Left lung (tissue), 10 donors: ENCODE measurements around the gene AKAP11. TPM values are rescaled to one million over a fixed set of nuclear protein-coding genes. Genes with fewer than 3 reads are reported as not detected.

ENCODE experiments used
- ATAC-seq: fragments of 200-7000 bp; cut with Tn5 transposase; one replicate; pipeline ENCODE4 v1.9.1; 2020; ENCODE audit warnings: moderate library complexity
- DNase-seq, 4 donors: peaks; one replicate each; pipeline ENCODE4 v3.0.0-alpha.2; 2013 to 2020
- H3K27ac ChIP-seq, 2 donors: fragments of 200-600 bp; sonication (generic) in 1 of 2; one replicate each; pipeline versions ENCODE4 v1.5.0 to v1.8.0; 2020 to 2021
- H3K27me3 ChIP-seq, 2 donors: fragments of 200-600 bp; sonication (generic) in 1 of 2; one replicate each; pipeline versions ENCODE4 v1.5.0 to v1.8.0; 2020 to 2021
- H3K36me3 ChIP-seq, 2 donors: fragments of 200-600 bp; sonication (generic) in 1 of 2; one replicate each; pipeline versions ENCODE4 v1.5.0 to v1.8.0; 2020 to 2021
- H3K4me1 ChIP-seq, 2 donors: fragments of 200-600 bp; one replicate each; pipeline ENCODE4 v1.8.0; 2021
- H3K4me3 ChIP-seq, 2 donors: fragments of 200-600 bp; sonication (generic) in 1 of 2; one replicate each; pipeline versions ENCODE4 v1.5.0 to v1.8.0; 2020 to 2021; ENCODE audit warnings: mild to moderate bottlenecking in 1 of 2
- H3K9me3 ChIP-seq, 2 donors: fragments of 200-600 bp; sonication (generic) in 1 of 2; one replicate each; pipeline versions ENCODE4 v1.5.0 to v1.8.0; 2020 to 2021
- intact Hi-C, 2 donors: fragments of 100-400 bp; cut with DNase I; formaldehyde crosslinking; loops; one replicate each; pipeline versions ENCODE4 v1.11.2 to v1.14.2; 2022
- polyA plus RNA-seq, 6 donors: library from polyadenylated mRNA; unstranded; fragments of 120-200 nt; gene quantifications; one replicate each; pipeline ENCODE4 v1.2.1, GENCODE V29; 2013; ENCODE audit not compliant: insufficient read length in 6 of 6
- total RNA-seq, 2 donors: library from RNA; stranded (reverse); fragmentation: NEBNext Ultra II Directional; extraction: Animal tissue kit (Norgen Biotek cat#: 25700); gene quantifications; one replicate each; pipeline ENCODE4 v1.2.1, GENCODE V29; 2021
- TF ChIP-seq, protein P1 (sequence below), 2 donors: fragments of 200-600 bp; sonication (generic) in 1 of 2; IDR thresholded peaks; one replicate each; pipeline versions ENCODE4 v1.5.0 to v1.8.0; 2021; ENCODE audit warnings: antibody characterized with exemption in 2 of 2
- donor health status: DM: no; HTN: yes; CAD: no.
- donor health status: DM: no; HTN: no; CAD: no.

AKAP11 gene
- total and polyA plus RNA-seq, 8 donors: 30.3 to 47.1 (median 41.9) TPM

DNA sequence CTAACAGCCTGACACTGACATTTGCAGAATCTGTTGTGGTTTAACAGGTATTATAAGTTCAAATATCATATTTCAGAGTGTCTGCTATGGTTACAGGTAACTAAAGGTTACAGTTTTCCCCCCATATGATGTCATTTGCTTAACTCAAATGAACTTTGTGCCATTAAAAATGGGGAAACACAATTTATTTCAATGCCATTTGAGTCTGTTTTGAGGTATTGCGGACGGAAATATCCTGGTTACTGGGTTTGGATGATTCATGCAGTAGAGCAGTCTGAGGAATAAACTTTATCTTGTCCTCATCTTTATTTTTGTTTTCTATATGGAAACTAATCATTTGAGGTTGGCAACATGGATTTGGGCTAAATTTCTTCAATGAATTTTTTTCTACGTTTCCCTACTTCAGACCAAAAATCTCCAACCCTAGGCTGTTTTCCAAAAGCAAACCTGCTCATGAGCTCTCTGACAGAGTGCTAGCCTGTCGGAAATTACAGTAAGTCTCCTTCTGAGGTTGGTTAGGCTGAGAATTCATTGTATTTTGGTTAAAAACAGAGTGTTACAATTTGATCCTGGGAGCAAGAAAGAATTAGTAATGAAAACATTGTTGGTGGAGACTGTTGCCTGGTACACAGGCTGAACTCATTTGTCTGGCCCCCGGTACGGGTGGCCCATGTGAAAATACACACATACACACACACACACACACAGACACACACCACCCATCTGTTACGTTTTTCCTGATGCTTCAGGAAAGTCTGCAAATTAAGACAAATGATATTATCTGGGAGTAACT, 66.1 kb downstream of the AKAP11 start:
- no peak for ATAC-seq
- no peak overlapping the region for H3K27ac ChIP-seq
- no peak for DNase-seq
- no peaks in the 10 kb centered on the region for H3K36me3 ChIP-seq
- TF ChIP-seq, protein P1, sequence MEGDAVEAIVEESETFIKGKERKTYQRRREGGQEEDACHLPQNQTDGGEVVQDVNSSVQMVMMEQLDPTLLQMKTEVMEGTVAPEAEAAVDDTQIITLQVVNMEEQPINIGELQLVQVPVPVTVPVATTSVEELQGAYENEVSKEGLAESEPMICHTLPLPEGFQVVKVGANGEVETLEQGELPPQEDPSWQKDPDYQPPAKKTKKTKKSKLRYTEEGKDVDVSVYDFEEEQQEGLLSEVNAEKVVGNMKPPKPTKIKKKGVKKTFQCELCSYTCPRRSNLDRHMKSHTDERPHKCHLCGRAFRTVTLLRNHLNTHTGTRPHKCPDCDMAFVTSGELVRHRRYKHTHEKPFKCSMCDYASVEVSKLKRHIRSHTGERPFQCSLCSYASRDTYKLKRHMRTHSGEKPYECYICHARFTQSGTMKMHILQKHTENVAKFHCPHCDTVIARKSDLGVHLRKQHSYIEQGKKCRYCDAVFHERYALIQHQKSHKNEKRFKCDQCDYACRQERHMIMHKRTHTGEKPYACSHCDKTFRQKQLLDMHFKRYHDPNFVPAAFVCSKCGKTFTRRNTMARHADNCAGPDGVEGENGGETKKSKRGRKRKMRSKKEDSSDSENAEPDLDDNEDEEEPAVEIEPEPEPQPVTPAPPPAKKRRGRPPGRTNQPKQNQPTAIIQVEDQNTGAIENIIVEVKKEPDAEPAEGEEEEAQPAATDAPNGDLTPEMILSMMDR (IDR thresholded peaks at IDR 0.05): no peak
- H3K4me3 ChIP-seq: no peak overlapping the region
- H3K4me1 ChIP-seq: no peaks in the 10 kb centered on the region
- intact Hi-C loops: no loop called here
- H3K9me3 ChIP-seq: no peaks in the 10 kb centered on the region
- H3K27me3 ChIP-seq: no peaks in the 10 kb centered on the region

DNA sequence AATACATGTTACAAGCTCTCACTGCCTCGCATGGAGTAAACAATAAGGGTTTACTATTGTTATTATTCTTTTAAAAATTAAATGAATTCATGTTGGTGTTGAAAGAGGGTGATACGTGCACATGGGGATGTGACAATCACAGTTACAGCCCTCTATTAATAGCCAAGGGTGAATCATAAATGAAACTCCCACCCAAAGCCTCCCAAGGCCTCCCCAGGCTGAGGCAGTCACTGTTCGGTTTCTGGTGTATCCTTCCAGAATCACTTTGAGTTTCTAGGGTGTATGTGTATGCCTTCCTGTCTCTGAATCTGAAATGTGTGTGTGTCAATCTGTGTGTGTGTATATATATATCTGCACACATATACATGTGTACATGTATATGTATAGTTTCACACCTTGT, 73.4 kb downstream of the AKAP11 start:
- TF ChIP-seq, protein P1 (IDR thresholded peaks at IDR 0.05): no peak
- H3K4me1 ChIP-seq: no peaks in the 10 kb centered on the region
- no peak for DNase-seq
- H3K27ac ChIP-seq: no peak overlapping the region
- no peaks in the 10 kb centered on the region for H3K9me3 ChIP-seq
- H3K36me3 ChIP-seq: no peaks in the 10 kb centered on the region
- no peak for ATAC-seq
- intact Hi-C loops: no loop called here
- H3K4me3 ChIP-seq: no peak overlapping the region
- no peaks in the 10 kb centered on the region for H3K27me3 ChIP-seq

DNA sequence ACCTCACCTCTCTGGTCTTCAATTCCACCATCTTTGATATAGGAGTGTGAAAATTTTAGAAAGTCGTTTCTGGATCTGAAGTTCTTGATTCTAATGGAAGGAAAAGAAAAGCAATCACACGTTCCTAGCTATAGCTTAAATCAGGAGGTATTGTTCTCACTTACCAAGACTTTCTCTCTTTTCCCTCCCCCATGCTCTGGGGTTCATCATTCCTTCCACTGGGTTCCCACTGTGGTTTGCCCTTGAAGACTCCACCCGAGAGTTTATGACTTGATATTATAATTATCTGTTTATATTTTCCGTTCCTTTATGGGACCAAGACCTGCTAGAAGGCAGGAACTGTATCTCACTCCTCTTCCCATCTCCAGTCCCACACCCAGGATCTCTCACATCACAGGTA, 76.6 kb downstream of the AKAP11 start:
- Histone ChIP-seq H3K36me3 (no peaks in the 10 kb centered on the region), H3K27ac (no peak overlapping the region), H3K4me1 (no peaks in the 10 kb centered on the region), H3K9me3 (no peaks in the 10 kb centered on the region), H3K27me3 (no peaks in the 10 kb centered on the region), H3K4me3 (no peak overlapping the region)
- no peak for DNase-seq
- TF ChIP-seq, protein P1 (IDR thresholded peaks at IDR 0.05): no peak
- ATAC-seq: no peak
- intact Hi-C loops: no loop called here

DNA sequence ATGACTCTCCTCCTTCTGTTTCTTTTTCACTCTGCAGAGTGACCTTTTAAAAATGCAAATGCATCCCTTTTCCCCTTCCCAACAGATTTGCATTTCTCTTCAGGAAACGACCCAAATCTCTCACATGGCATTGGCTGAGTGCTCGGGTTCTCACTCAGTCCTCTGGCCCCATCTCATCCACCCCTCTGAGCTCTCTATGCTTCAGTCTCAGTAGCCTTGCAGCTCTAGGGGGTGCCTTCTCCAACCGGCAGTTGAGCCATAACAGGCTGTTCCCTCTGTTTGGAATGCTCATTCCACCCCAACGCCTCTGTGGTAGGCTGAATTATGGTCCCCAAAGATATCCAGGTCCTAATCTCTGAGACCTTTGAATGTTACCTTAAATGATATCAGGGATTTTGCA, 78.2 kb downstream of the AKAP11 start:
- intact Hi-C loops: no loop called here

More for the DNA sequence above, 78.2 kb downstream of the AKAP11 start:
- no peaks in the 10 kb centered on the region for H3K36me3 ChIP-seq
- DNase-seq (no peak), ATAC-seq (no peak)
- no peak overlapping the region for H3K27ac ChIP-seq
- no peak overlapping the region for H3K4me3 ChIP-seq
- no peaks in the 10 kb centered on the region for H3K9me3 ChIP-seq
- no peaks in the 10 kb centered on the region for H3K4me1 ChIP-seq
- TF ChIP-seq, protein P1 (IDR thresholded peaks at IDR 0.05): no peak
- H3K27me3 ChIP-seq: no peaks in the 10 kb centered on the region
